Tibial nerve (tissue), 4 donors: ENCODE data around the gene CC2D1B. TPM values are rescaled to one million over a fixed set of nuclear protein-coding genes. Genes with fewer than 3 reads are reported as not detected.

Experiments
- DNase-seq, 2 donors: peaks; one replicate each; pipeline ENCODE4 v3.0.0-alpha.2; 2019; ENCODE audit warnings: low spot score in 2 of 2
- H3K27ac ChIP-seq, 4 donors: fragments of 200-600 bp; sonication (generic) in 3 of 4; one replicate each; pipeline ENCODE4 v1.5.1; 2017 to 2019; ENCODE audit warnings: mild to moderate bottlenecking in 1 of 4
- H3K27me3 ChIP-seq, 2 donors: fragments of 200-600 bp; sonication (generic) in 1 of 2; one replicate each; pipeline versions ENCODE4 v1.5.1 to v1.6.0; 2017 to 2019
- H3K36me3 ChIP-seq, 3 donors: fragments of 200-600 bp; sonication (generic); one replicate each; pipeline ENCODE4 v1.5.1; 2018 to 2019
- H3K4me1 ChIP-seq, 4 donors: fragments of 200-600 bp; sonication (generic) in 3 of 4; one replicate each; pipeline ENCODE4 v1.5.1; 2017 to 2019
- H3K4me3 ChIP-seq, 4 donors: fragments of 200-600 bp; sonication (generic) in 3 of 4; one replicate each; pipeline ENCODE4 v1.5.1; 2017 to 2019; ENCODE audit warnings: mild to moderate bottlenecking in 1 of 4, moderate library complexity in 1 of 4
- H3K9me3 ChIP-seq, 4 donors: fragments of 200-600 bp; sonication (generic) in 3 of 4; one replicate each; pipeline ENCODE4 v1.5.1; 2017 to 2019
- CTCF ChIP-seq, 5 experiments: fragments of 200-600 bp in 3 of 5; fragments of 450-650 bp in 2 of 5; sonication (generic) in 3 of 5; IDR thresholded peaks; one replicate each; pipeline ENCODE4 v1.5.1; 2016 to 2019; ENCODE audit warnings: antibody characterized with exemption in 5 of 5, mild to moderate bottlenecking in 3 of 5, moderate library complexity in 2 of 5
- EP300 ChIP-seq, 2 donors: sonication (generic); formaldehyde crosslinking; IDR thresholded peaks; one replicate each; pipeline ENCODE4 v1.6.1; 2017; ENCODE audit warnings: antibody characterized with exemption in 2 of 2, mild to moderate bottlenecking in 1 of 2
- POLR2A ChIP-seq, 2 donors: fragments of 450-650 bp; IDR thresholded peaks; one replicate each; pipeline ENCODE4 v1.6.1; 2017; ENCODE audit warnings: antibody characterized with exemption in 2 of 2, mild to moderate bottlenecking in 2 of 2, moderate library complexity in 2 of 2
- WGBS, 2 donors: methylation state at CpG; one replicate each; pipeline ENCODE4 v1.1.5; 2018; 5-methylcytosine and 5-hydroxymethylcytosine counted together
- total RNA-seq, 4 donors: library from RNA; depleted of rRNA; stranded (reverse); fragments of >200 nt; gene quantifications; one replicate each; pipeline ENCODE4 v1.1.0, GENCODE V29; 2016

Gene CC2D1B
- total RNA-seq, 4 donors from 2014 or later, result 44.0 to 63.5 (median 57.1) TPM

- 94% methylated on average over 8 of the region's 8 CpGs for WGBS, 2 donors
- DNase-seq, result no peak
- Histone ChIP-seq H3K27ac (no peak overlapping the region), H3K27me3 (no peaks in the 10 kb centered on the region), H3K4me1 (no peaks in the 10 kb centered on the region), H3K36me3 (peaks cover 0 to 5% (median 0%) of the 10 kb centered on the region in 3 donors), H3K4me3 (no peak overlapping the region), H3K9me3 (no peaks in the 10 kb centered on the region)
- TF ChIP-seq EP300 (IDR thresholded peaks at IDR 0.05) (no peak), CTCF (IDR thresholded peaks at IDR 0.05) (no peak), POLR2A (IDR thresholded peaks at IDR 0.05) (no peak)
Measured at GRCh38 chr1:52323731-52324130, 42.3 kb downstream of the CC2D1B start.

- Histone ChIP-seq H3K9me3 (no peaks in the 10 kb centered on the region), H3K4me1 (no peaks in the 10 kb centered on the region), H3K36me3 (peaks cover 0 to 7% (median 0%) of the 10 kb centered on the region in 3 donors), H3K27ac (no peak overlapping the region), H3K4me3 (no peak overlapping the region), H3K27me3 (no peaks in the 10 kb centered on the region)
- DNase-seq, result no peak
- 95 to 97% methylated on average over 2 of the region's 2 CpGs for WGBS, 2 donors
- TF ChIP-seq CTCF (IDR thresholded peaks at IDR 0.05), result no peak
- TF ChIP-seq POLR2A (IDR thresholded peaks at IDR 0.05), result no peak
- TF ChIP-seq EP300 (IDR thresholded peaks at IDR 0.05), result no peak
Measured at GRCh38 chr1:52321061-52321460, 44.9 kb downstream of the CC2D1B start.

GRCh38 chr1:52306227-52307006 is 59.6 kb downstream of the CC2D1B start:
- no peaks in the 10 kb centered on the region for H3K4me1 ChIP-seq
- H3K27me3 ChIP-seq, result no peaks in the 10 kb centered on the region
- no peak overlapping the region for H3K27ac ChIP-seq
- WGBS, 2 donors, result 85 to 92% methylated on average over 7 to 10 of the region's 11 CpGs
- no peak for DNase-seq
- no peak overlapping the region for H3K4me3 ChIP-seq
- H3K9me3 ChIP-seq, result no peaks in the 10 kb centered on the region
- peaks cover 0 to 58% (median 0%) of the 10 kb centered on the region in 3 donors for H3K36me3 ChIP-seq
- TF ChIP-seq CTCF (IDR thresholded peaks at IDR 0.05) (no peak), POLR2A (IDR thresholded peaks at IDR 0.05) (no peak), EP300 (IDR thresholded peaks at IDR 0.05) (no peak)

- TF ChIP-seq POLR2A (IDR thresholded peaks at IDR 0.05), result no peak
- TF ChIP-seq EP300 (IDR thresholded peaks at IDR 0.05), result no peak
- no peak for TF ChIP-seq CTCF (IDR thresholded peaks at IDR 0.05)
- no peak overlapping the region for H3K27ac ChIP-seq
- H3K4me1 ChIP-seq, result no peaks in the 10 kb centered on the region
- H3K36me3 ChIP-seq, result peaks cover 0 to 50% (median 0%) of the 10 kb centered on the region in 3 donors
- H3K9me3 ChIP-seq, result no peaks in the 10 kb centered on the region
- no peaks in the 10 kb centered on the region for H3K27me3 ChIP-seq
- WGBS, 2 donors, result 91 to 93% methylated on average over 10 to 13 of the region's 13 CpGs
- no peak for DNase-seq
- H3K4me3 ChIP-seq, result no peak overlapping the region
Measured at GRCh38 chr1:52305417-52306226, 60.4 kb downstream of the CC2D1B start.

Other genes starting within 250 kb of the CC2D1B start
- gene ZFYVE9, start 224.1 kb downstream of the CC2D1B start, total RNA-seq, result 10 to 100 TPM; 29.1 to 39.6 (median 35.0) TPM
- under 1 TPM; 0.22 to 0.84 (median 0.35) TPM for gene ORC1, start 38.2 kb upstream of the CC2D1B start, total RNA-seq
- 10 to 100 TPM; 10.0 to 21.4 (median 14.4) TPM for gene PRPF38A, start 38.4 kb upstream of the CC2D1B start, total RNA-seq
- 100 to 1,000 TPM in 1 of 4 donors, 10 to 100 TPM in 3; 78.1 to 127 (median 82.3) TPM for gene TUT4, start 186.9 kb upstream of the CC2D1B start, total RNA-seq
- 10 to 100 TPM in 3 of 4 donors, 1 to 10 TPM in 1; 6.3 to 21.4 (median 13.8) TPM for gene GPX7, start 236.2 kb upstream of the CC2D1B start, total RNA-seq